GM19023 (cell line): ENCODE measurements around the gene RASD1.

Source experiments
- ATAC-seq: cut with Tn5 transposase; IDR thresholded peaks from one replicate; pipeline ENCODE4 v1.9.1; 2021; ENCODE audit warnings: mild to moderate bottlenecking, moderate library complexity; ENCODE audit not compliant: unreplicated experiment

The RASD1 gene

DNA sequence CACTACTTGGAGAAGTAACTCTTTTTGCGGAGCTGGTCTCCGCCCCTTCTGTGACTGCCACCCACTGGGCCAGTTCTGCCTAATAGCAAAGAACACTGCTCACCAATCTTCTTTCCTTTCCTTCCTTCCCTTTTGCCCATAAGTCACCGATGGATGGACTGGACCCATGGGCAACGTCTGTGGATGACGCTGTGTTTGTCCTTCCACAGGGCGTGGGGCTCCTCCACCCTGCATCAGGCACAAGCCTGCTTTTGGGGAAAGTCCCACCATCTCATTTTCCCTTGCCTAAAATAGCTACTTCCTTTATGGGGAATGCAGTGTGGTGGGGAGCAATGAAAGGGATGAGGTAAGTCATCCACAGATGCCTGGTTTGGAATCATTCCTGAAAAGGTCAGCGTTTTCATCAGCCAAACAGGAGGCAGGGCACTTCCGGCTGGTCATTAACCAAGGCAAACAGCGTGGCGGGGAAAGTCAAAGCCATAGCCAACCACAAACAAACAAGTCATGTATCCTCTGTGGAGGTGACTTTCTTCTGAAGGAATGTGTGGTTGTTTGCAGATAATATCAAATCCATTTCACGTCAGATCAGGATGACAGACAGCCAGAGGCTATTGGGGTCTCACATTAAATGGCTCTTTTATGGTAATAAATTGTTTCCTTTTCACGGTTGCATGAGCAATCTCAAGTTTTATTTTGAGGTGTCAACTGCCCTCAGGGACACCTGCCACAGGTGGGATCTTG lies 50.1 kb downstream of the RASD1 start:
- ATAC-seq = no peak

DNA sequence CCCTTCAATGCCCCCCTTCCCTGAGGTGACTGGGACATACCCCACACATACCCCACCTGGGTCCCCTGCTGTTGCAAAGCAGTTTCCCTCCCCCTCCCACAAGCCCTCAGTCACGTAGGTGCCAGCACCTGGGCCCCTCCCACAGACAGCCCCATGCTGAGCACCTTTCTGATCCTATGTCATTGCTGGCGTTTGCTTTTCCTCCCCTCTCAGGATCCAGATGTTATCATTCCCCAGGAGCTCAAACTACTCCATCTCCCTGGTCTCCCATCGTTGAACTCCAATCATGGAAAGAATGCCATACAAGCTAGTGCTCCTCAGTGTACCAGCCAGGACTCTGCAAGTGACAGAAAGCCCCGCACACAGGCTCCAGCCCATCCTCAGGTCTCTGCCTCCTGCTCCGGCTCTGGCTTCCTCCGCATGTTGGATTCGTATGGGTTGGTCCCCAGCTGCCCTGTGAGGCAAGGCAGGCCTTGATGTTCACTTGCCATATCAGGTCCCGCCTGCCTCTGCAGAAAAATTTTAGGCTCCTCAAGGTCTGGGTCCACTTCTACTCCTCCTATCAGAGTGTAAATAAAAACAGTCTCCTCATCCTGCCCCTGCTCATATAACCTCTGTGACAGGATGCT lies 50.8 kb downstream of the RASD1 start:
- ATAC-seq = no peak
